HG02571 (cell line): Measurements from ENCODE around the gene NNMT.
"Not testable (repeated sequence)": the region's sequence is repeated elsewhere in the genome, so short reads cannot be mapped to it uniquely, and the experiment has no call there.

Experiments used
- ATAC-seq: cut with Tn5 transposase; IDR thresholded peaks from one replicate; pipeline ENCODE4 v1.9.1; 2021; ENCODE audit warnings: mild to moderate bottlenecking, moderate library complexity; ENCODE audit not compliant: unreplicated experiment

NNMT gene

GRCh38 chr11:114304969-114305368, 8.8 kb downstream of the NNMT start:
- no peak for ATAC-seq

DNA sequence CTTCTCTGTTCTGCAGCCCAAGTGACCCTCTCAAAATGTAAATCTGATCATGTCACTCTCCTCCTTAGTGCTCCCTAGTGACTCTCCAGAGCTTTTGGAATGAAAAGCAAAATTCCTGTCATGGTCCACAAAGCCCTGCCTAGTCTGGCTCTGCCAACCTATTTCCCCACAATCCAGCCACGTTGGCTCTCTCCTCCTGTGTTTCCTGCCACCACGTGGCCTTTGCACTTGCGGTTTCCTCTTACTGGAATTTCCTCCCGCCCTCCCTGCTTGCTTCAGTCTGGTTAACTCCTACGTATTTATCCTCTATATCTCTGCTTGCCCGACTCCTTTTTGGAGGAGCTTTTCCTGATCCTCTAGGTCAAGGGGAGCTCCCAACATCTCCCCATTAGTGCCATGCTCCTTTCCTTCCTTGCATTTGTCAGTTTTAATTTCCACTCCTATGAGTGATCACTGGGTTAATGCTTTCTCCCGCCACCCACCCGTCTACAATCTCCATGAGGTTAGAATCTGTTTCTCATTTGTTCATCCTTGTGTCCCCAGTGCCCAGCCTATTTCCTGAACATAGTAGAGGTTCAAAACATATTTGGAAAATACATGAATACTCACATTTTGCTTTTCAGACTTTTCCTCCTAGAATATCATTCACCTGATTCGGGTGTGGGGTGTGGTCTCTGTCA, 11.5 kb downstream of the NNMT start:
- ATAC-seq: no peak

DNA sequence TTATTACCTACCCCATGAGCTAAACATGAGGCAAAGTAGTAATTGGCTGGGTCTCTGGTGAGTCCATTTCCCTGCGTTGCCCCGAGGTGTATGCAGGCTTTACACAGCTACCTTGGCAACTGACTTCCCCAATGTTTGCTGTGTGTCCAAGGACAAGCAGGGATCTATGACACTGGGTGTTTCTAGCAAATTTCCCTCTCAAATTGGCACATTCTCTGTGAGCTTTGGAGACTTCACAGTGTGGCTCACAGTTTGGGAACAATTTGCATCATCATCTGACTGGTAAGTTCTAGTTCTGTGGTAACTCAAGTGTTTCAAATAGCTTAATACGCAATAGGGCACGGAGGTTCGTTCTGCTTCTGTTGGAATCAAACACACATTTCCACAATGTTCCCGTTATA, 12.5 kb downstream of the NNMT start:
- no peak for ATAC-seq

DNA sequence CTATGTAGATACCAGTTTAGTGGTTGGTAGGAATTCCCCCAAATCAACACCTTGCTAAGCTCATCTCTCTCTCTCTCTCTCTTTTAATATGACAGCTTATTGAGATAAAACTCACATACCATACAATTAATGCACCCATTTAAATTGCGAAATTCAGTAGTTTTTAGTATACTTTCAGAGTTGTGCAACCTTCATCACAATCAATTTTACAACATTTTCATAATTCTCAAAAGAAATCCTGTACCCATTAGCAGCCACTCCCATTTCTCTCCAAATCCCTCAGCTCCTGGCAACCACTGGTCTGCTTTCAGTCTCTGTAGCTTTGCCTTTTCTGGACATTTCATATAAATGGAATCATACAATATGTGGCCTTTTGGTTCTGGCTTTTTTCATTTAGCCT, 13.3 kb downstream of the NNMT start:
- ATAC-seq: no peak

GRCh38 chr11:114310095-114310494, 13.9 kb downstream of the NNMT start:
- no peak for ATAC-seq

- ATAC-seq: no peak
Measured at GRCh38 chr11:114311946-114312345, 15.7 kb downstream of the NNMT start.

GRCh38 chr11:114314096-114314495, 17.9 kb downstream of the NNMT start:
- ATAC-seq: no peak

GRCh38 chr11:114315749-114316368, 19.7 kb downstream of the NNMT start:
- no peak for ATAC-seq

- no peak for ATAC-seq
Measured at GRCh38 chr11:114316980-114317786, 21.0 kb downstream of the NNMT start.

DNA sequence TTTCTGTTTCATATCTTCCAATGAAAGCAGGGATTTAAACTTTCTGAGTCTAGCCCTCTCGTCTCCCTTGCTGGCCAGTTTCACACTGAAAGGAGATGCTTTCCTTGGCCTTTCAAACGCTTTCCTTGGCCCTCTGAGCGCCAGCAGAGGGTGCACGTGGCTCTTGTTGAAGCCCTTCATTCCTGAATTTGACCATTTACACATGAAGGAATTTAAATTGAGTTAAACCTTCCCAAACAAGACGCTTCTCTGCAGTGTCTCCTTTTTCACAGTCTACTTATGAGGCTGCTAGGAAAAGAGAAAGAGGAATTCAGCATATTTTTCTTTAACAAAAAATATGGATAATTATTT, 21.6 kb downstream of the NNMT start:
- ATAC-seq: no peak

DNA sequence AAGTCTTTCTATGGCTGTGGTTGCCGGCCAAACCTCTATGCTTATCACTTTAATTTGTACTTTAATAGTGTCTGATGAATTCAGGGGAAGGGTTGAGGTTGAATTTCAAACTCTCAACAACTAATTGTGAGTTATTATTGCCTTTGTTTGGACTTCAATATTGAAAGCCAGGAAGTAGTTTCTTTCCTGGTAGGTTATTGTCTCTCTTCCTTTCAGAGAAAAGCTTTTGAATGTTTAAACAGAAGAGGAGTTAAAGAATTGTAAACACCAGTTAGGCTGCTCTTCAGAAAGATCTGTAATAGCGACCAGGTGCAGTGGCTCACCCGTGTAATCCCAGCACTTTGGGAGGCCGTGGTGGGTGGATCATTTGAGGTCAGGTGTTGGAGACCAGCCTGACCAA, 22.2 kb downstream of the NNMT start:
- ATAC-seq: no peak

DNA sequence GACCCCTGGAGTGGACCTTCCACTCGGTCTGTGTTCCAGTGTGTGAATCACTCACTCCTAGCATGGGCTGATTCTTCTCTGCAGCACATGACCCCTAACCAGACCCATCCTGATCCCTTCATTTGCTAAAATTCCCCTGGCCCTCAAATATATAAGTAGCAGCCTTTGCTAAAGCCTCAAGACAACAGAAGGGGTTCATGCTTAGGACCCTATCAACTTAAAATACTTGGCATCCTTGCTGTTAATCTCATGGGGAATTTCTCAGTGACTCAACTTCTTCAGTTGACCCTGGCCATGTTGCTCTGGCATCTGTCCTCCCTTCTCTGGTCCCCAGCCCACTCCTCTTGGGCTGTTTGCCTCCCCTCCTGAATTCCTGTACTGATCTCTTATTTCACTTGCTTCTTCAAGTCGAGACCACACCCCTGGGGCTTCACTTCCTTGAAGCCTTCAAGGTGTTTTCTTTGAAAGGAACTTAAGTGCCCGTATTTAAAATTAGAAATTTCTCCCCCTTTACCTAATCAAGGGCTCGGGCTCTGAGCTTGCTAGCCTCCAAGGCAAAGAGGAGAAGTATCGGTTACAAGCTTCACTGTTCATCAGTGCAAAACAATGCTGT, 23.6 kb downstream of the NNMT start:
- no peak for ATAC-seq

- ATAC-seq: no peak
Measured at GRCh38 chr11:114321621-114322257, 25.5 kb downstream of the NNMT start.

DNA sequence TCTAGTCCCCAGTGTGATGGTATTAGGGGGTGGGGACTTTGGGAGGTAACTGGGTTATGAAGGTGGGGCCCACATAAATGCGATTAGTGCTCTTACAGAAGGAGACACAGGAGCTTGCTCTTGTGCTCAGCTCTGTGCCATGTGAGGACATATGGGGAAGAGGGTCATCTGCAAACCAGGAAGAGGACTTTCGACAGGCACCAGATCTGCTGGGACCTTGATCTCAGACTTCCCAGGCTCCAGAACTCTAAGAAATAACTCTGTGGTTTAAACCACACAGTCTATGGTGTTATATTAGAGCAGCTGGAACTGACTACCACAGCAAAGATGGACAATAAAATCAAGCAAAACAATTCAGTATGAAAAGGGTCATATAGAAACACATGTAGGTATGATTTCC, 26.7 kb downstream of the NNMT start:
- ATAC-seq: no peak

GRCh38 chr11:114326151-114326550, 30.0 kb downstream of the NNMT start:
- no peak for ATAC-seq

- no peak for ATAC-seq
Measured at GRCh38 chr11:114326776-114327175, 30.6 kb downstream of the NNMT start.

- ATAC-seq: no peak
Measured at GRCh38 chr11:114330373-114330772, 34.2 kb downstream of the NNMT start.

DNA sequence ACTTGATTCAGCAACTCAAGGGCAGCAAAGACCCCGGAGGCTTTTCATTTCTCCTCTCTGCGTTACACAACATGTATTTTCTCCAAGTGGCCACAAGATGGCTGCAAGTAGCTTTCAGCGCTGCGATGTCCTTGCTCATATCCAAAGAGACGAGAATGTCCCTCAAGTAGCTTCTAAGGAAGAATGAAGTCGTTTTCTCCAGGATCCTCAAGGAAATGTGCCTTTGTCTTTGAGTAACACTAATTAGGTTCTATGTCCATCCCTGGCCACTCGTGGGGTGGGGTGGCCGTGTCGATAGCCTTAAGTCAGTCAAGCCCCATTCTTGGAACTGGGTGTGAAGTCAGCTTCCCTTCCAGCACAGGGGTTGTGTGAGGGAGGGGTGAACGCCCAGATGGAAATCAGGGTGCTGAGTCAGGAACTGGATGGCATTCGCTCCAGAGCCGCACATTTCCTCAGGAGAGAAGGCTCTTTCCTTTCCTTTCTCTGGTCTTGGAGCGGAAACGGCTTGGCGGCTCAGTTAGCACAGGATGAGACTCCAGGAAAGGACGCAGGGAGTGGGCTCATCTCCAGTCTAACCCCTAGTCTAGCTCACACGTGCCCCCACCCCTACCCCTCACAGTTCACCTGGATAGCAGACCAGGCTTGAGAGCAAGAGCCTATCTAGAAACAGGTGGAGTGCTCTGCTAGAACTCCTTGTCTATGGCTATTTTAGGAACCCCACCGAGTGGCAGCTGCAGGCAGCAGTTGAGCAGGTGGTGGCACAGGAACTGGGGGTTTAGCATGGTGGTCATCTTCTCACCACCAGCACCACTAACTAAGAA, 44.3 kb downstream of the NNMT start:
- no peak for ATAC-seq

DNA sequence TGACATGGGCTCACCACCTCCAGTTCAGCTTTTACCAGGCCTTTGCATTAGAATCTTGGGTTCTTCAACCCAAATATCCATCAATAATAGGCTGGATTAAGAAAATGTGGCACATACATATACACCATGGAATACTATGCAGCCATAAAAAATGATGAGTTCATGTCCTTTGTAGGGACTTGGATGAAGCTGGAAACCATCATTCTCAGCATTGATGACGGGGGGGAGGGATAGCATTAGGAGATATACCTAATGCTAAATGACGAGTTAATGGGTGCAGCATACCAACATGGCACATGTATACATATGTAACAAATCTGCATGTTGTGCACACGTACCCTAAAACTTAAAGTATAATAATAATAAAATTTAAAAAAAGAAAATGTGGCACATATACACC, 45.5 kb downstream of the NNMT start:
- not testable (repeated sequence) for ATAC-seq

GRCh38 chr11:114342476-114342875, 46.3 kb downstream of the NNMT start:
- ATAC-seq: no peak
